H9 (cell line): ENCODE measurements around the gene SPCS1. TPM values are rescaled to one million over a fixed set of nuclear protein-coding genes. Genes with fewer than 3 reads are reported as not detected.

Experiments used
- DNase-seq: peaks from one replicate; pipeline ENCODE4 v3.0.0-alpha.2; 2017
- H2AFZ ChIP-seq: one replicate; pipeline ENCODE4 v1.6.1; 2013; ENCODE audit warnings: mild to moderate bottlenecking, low read length, control low read depth, moderate library complexity
- H2AK5ac ChIP-seq: 2 replicates; pipeline ENCODE4 v1.6.1; 2013; ENCODE audit warnings: low read length, control low read depth, mixed read lengths; ENCODE audit not compliant: insufficient read length
- H2BK120ac ChIP-seq: one replicate; pipeline ENCODE4 v1.6.1; 2013; ENCODE audit warnings: low read depth, mild to moderate bottlenecking, low read length, control low read depth, inconsistent platforms; ENCODE audit not compliant: poor library complexity, severe bottlenecking
- H2BK12ac ChIP-seq: 2 replicates; pipeline ENCODE4 v1.6.1; 2013; ENCODE audit warnings: low read length, control low read depth, mixed read lengths, low read depth; ENCODE audit not compliant: insufficient read length
- H2BK15ac ChIP-seq: 2 replicates; pipeline ENCODE4 v1.6.1; 2013; ENCODE audit warnings: low read depth, low read length, control low read depth
- H2BK20ac ChIP-seq: one replicate; pipeline ENCODE4 v1.6.1; 2013; ENCODE audit warnings: low read depth, mild to moderate bottlenecking, low read length, control low read depth, inconsistent platforms; ENCODE audit not compliant: poor library complexity, severe bottlenecking
- H2BK5ac ChIP-seq: 2 replicates; pipeline ENCODE4 v1.6.1; 2013; ENCODE audit warnings: low read length, control low read depth, mixed read lengths; ENCODE audit not compliant: insufficient read length
- H3K14ac ChIP-seq: 2 replicates; pipeline ENCODE4 v1.6.1; 2013; ENCODE audit warnings: low read length, control low read depth; ENCODE audit not compliant: insufficient read depth
- H3K18ac ChIP-seq: 2 replicates; pipeline ENCODE4 v1.6.1; 2013; ENCODE audit warnings: low read depth, mild to moderate bottlenecking, mixed read lengths, low read length, control low read depth; ENCODE audit not compliant: insufficient read length
- H3K23ac ChIP-seq: 2 replicates; pipeline ENCODE4 v1.6.1; 2013; ENCODE audit warnings: low read length, control low read depth, mixed read lengths, low read depth; ENCODE audit not compliant: insufficient read length
- H3K23me2 ChIP-seq: 2 replicates; pipeline ENCODE4 v1.6.1; 2013; ENCODE audit warnings: low read depth, mild to moderate bottlenecking, mixed read lengths, low read length, control low read depth; ENCODE audit not compliant: insufficient read length, poor library complexity, severe bottlenecking
- H3K27ac ChIP-seq: 2 replicates; pipeline ENCODE4 v1.5.1; 2013; ENCODE audit warnings: low read length, control low read depth, mixed read lengths, low read depth; ENCODE audit not compliant: insufficient read length
- H3K27me3 ChIP-seq: 2 replicates; pipeline ENCODE4 v1.6.1; 2013; ENCODE audit warnings: low read length, control low read depth, inconsistent platforms; ENCODE audit not compliant: insufficient read depth
- H3K4ac ChIP-seq: 2 replicates; pipeline ENCODE4 v1.6.1; 2013; ENCODE audit warnings: low read depth, mild to moderate bottlenecking, control low read depth, inconsistent platforms, low read length, moderate library complexity
- H3K4me1 ChIP-seq: 2 replicates; pipeline ENCODE4 v1.6.1; 2013; ENCODE audit warnings: low read length, control low read depth, inconsistent platforms; ENCODE audit not compliant: insufficient read depth
- H3K4me2 ChIP-seq: 2 replicates; pipeline ENCODE4 v1.6.1; 2013; ENCODE audit warnings: low read length, control low read depth, mixed read lengths; ENCODE audit not compliant: insufficient read length, insufficient read depth
- H3K56ac ChIP-seq: 2 replicates; pipeline ENCODE4 v1.6.1; 2013; ENCODE audit warnings: low read depth, mild to moderate bottlenecking, mixed read lengths, low read length, control low read depth; ENCODE audit not compliant: insufficient read length
- H3K79me1 ChIP-seq: 2 replicates; pipeline ENCODE4 v1.6.1; 2013; ENCODE audit warnings: low read depth, mild to moderate bottlenecking, moderate library complexity, low read length, control low read depth, inconsistent platforms; ENCODE audit not compliant: insufficient read depth, poor library complexity, severe bottlenecking
- H3K79me2 ChIP-seq: 2 replicates; pipeline ENCODE4 v1.6.1; 2013; ENCODE audit warnings: low read length, control low read depth, inconsistent platforms; ENCODE audit not compliant: insufficient read depth
- H3K9ac ChIP-seq: 2 replicates; pipeline ENCODE4 v1.6.1; 2013; ENCODE audit warnings: low read length, control low read depth, mixed read lengths; ENCODE audit not compliant: insufficient read length; ENCODE audit errors: extremely low read depth
- H3K9me3 ChIP-seq: one replicate; pipeline ENCODE4 v1.6.1; 2013; ENCODE audit warnings: low read depth, low read length, inconsistent platforms; ENCODE audit not compliant: control insufficient read depth
- H3T11ph ChIP-seq: one replicate; pipeline ENCODE4 v1.6.1; 2013; ENCODE audit warnings: mild to moderate bottlenecking, low read length, control low read depth, inconsistent platforms
- H4K20me1 ChIP-seq: one replicate; pipeline ENCODE4 v1.6.1; 2013; ENCODE audit not compliant: control insufficient read depth, insufficient read length, insufficient read depth
- H4K5ac ChIP-seq: 2 replicates; pipeline ENCODE4 v1.6.1; 2013; ENCODE audit warnings: low read depth, mild to moderate bottlenecking, mixed read lengths, low read length, control low read depth; ENCODE audit not compliant: insufficient read length
- H4K8ac ChIP-seq: replicated peaks from 2 replicates; pipeline ENCODE4 v1.6.1; 2013; ENCODE audit warnings: low read length, control low read depth, mixed read lengths, low read depth; ENCODE audit not compliant: insufficient read length
- H4K91ac ChIP-seq: 2 replicates; pipeline ENCODE4 v1.6.1; 2013; ENCODE audit warnings: low read depth, mild to moderate bottlenecking, moderate library complexity, mixed read lengths, low read length, control low read depth; ENCODE audit not compliant: insufficient read length
- H3K27ac Mint-ChIP-seq, 3 experiments: 2 replicates in 2 of 3; 3 replicates in 1 of 3; pipeline ENCODE4 v1.8.0; 2020 to 2021; ENCODE audit warnings: mixed read lengths in 3 of 3, mild to moderate bottlenecking in 1 of 3, moderate library complexity in 1 of 3
- H3K27me3 Mint-ChIP-seq: 2 replicates; pipeline ENCODE4 v1.8.0; 2021; ENCODE audit warnings: low read depth, mild to moderate bottlenecking, moderate library complexity, mixed read lengths
- H3K36me3 Mint-ChIP-seq, 3 experiments: 2 replicates in 2 of 3; 3 replicates in 1 of 3; pipeline ENCODE4 v1.8.0; 2020 to 2021; ENCODE audit warnings: low read depth in 3 of 3, mixed read lengths in 3 of 3; ENCODE audit not compliant: insufficient read depth in 1 of 3
- H3K4me1 Mint-ChIP-seq, 2 experiments: 2 replicates each; pipeline ENCODE4 v1.8.0; 2020; ENCODE audit warnings: mixed read lengths in 2 of 2
- H3K4me3 Mint-ChIP-seq, 2 experiments: 2 replicates in 1 of 2; 3 replicates in 1 of 2; pipeline ENCODE4 v1.8.0; 2020 to 2021; ENCODE audit warnings: mild to moderate bottlenecking in 2 of 2, mixed read lengths in 2 of 2, moderate library complexity in 1 of 2
- H3K9me3 Mint-ChIP-seq, 2 experiments: 2 replicates in 1 of 2; 3 replicates in 1 of 2; pipeline ENCODE4 v1.8.0; 2020; ENCODE audit warnings: mild to moderate bottlenecking in 2 of 2, mixed read lengths in 2 of 2, moderate library complexity in 1 of 2
- CTCF ChIP-seq: fragments of 200-600 bp; sonication (generic); conservative IDR thresholded peaks from 3 replicates; pipeline ENCODE4 v1.8.0; 2021; ENCODE audit warnings: antibody characterized with exemption, mild to moderate bottlenecking
- WGBS: extraction: QIAGEN DNeasy Blood & Tissue Kit; methylation state at CpG from one replicate; pipeline ENCODE4 v1.1.7; 2013; ENCODE audit warnings: missing lambda C conversion rate, low lambda C conversion rate, mixed read lengths; ENCODE audit not compliant: insufficient read length; ENCODE audit errors: extremely low coverage; 5-methylcytosine and 5-hydroxymethylcytosine counted together
- total RNA-seq: library from RNA; stranded (reverse); gene quantifications from 2 replicates; pipeline ENCODE4 v1.2.1, GENCODE V29; 2021

The SPCS1 gene
- total RNA-seq, 1 experiment from 2014 or later: 106 TPM

GRCh38 chr3:52714335-52715302 is 8.7 kb downstream of the SPCS1 start:
- no peaks in the 10 kb centered on the region; the same call in 1 of the 2 replicates for H3K4me1 ChIP-seq
- peak overlapping the region; percentile 63 to 81 for H3K4me3 Mint-ChIP-seq
- no peaks in the 10 kb centered on the region for H3K9me3 ChIP-seq
- no peak overlapping the region for H3K4ac ChIP-seq
- H3K4me1 Mint-ChIP-seq: peaks cover 2 to 8% of the 10 kb centered on the region in 2 experiments; a peak in 3 of 4 replicates
- H3K27ac ChIP-seq: no peak overlapping the region
- DNase-seq: peak; percentile 98
- H2BK15ac ChIP-seq: no peak overlapping the region; the same call in 1 of the 2 replicates
- H3K18ac ChIP-seq: no peak overlapping the region
- no peak overlapping the region for H3K27ac Mint-ChIP-seq
- H3K56ac ChIP-seq: no peak overlapping the region
- peak overlapping the region; percentile 75 for H3K4me2 ChIP-seq
- H2AK5ac ChIP-seq: no peak overlapping the region
- H4K20me1 ChIP-seq: no peaks in the 10 kb centered on the region
- TF ChIP-seq CTCF: peak; percentile 45; the same call in 2 of the 3 replicates
- H3K27me3 ChIP-seq: no peaks in the 10 kb centered on the region
- H2BK20ac ChIP-seq: no peak overlapping the region
- no CpG with 5 or more reads among the region's 39 CpGs for WGBS
- H4K91ac ChIP-seq: no peak overlapping the region
- no peaks in the 10 kb centered on the region for H3K9me3 Mint-ChIP-seq
- no peaks in the 10 kb centered on the region for H3K27me3 Mint-ChIP-seq
- H3K23ac ChIP-seq: no peak overlapping the region
- no peak overlapping the region for H2BK120ac ChIP-seq
- H2BK12ac ChIP-seq: no peak overlapping the region
- H4K8ac ChIP-seq: no peak overlapping the region
- H3K79me2 ChIP-seq: no peaks in the 10 kb centered on the region
- no peak overlapping the region for H4K5ac ChIP-seq
- peaks cover 9% of the 10 kb centered on the region for H3K23me2 ChIP-seq
- no peaks in the 10 kb centered on the region for H3K79me1 ChIP-seq
- H3K14ac ChIP-seq: no peak overlapping the region
- no peak overlapping the region for H2BK5ac ChIP-seq
- no peak overlapping the region for H2AFZ ChIP-seq
- H3K36me3 Mint-ChIP-seq: peaks cover 5 to 15% (median 14%) of the 10 kb centered on the region in 3 experiments
- H3T11ph ChIP-seq: no peak overlapping the region
- no peak overlapping the region for H3K9ac ChIP-seq
